Ovary (tissue), 3 donors: ENCODE measurements around the gene SETBP1.

Experiments used
- EP300 ChIP-seq: sonication (generic); formaldehyde crosslinking; IDR thresholded peaks from one replicate; pipeline ENCODE4 v1.6.1; 2017; ENCODE audit warnings: antibody characterized with exemption
- POLR2A ChIP-seq: fragments of 450-650 bp; IDR thresholded peaks from one replicate; pipeline ENCODE4 v1.6.1; 2017; ENCODE audit warnings: antibody characterized with exemption, mild to moderate bottlenecking, moderate library complexity
- TF ChIP-seq, protein P1 (sequence below), 3 donors: fragments of 450-650 bp in 2 of 3; fragments of 200-600 bp in 1 of 3; IDR thresholded peaks; one replicate each; pipeline versions ENCODE4 v1.5.1 to v1.8.0; 2016 to 2022; ENCODE audit warnings: antibody characterized with exemption in 3 of 3, mild to moderate bottlenecking in 1 of 3
- donor health status: DM: no; HTN: no; CAD: no.

- TF ChIP-seq, protein P1, sequence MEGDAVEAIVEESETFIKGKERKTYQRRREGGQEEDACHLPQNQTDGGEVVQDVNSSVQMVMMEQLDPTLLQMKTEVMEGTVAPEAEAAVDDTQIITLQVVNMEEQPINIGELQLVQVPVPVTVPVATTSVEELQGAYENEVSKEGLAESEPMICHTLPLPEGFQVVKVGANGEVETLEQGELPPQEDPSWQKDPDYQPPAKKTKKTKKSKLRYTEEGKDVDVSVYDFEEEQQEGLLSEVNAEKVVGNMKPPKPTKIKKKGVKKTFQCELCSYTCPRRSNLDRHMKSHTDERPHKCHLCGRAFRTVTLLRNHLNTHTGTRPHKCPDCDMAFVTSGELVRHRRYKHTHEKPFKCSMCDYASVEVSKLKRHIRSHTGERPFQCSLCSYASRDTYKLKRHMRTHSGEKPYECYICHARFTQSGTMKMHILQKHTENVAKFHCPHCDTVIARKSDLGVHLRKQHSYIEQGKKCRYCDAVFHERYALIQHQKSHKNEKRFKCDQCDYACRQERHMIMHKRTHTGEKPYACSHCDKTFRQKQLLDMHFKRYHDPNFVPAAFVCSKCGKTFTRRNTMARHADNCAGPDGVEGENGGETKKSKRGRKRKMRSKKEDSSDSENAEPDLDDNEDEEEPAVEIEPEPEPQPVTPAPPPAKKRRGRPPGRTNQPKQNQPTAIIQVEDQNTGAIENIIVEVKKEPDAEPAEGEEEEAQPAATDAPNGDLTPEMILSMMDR (IDR thresholded peaks at IDR 0.05): no peak
- no peak for TF ChIP-seq POLR2A
- TF ChIP-seq EP300: no peak
Observed at GRCh38 chr18:45111502-45111848, 430.8 kb downstream of the SETBP1 start.
